Measurements from ENCODE around the gene IQCH. TPM values are rescaled to one million over a fixed set of nuclear protein-coding genes. Genes with fewer than 3 reads are reported as not detected.

IQCH gene
- total and polyA plus RNA-seq, 2 donors from 2014 or later: 3.2 to 7.7 TPM

GRCh38 chr15:67224889-67225288 lies 29.7 kb upstream of the IQCH start:
- Histone ChIP-seq H3K4me1 (ENCODE audit: control insufficient read depth in 2 of 3, insufficient read depth in 2 of 3, low read depth in 1 of 3, low read length in 3 of 3) (no peaks in the 10 kb centered on the region), H3K27ac (ENCODE audit: low read depth in 2 of 2, low read length in 2 of 2) (no peak overlapping the region), H3K27me3 (ENCODE audit: control insufficient read depth, insufficient read depth, low read length) (no peaks in the 10 kb centered on the region), H3K36me3 (ENCODE audit: control insufficient read depth in 2 of 3, insufficient read depth in 3 of 3, low read length in 3 of 3) (no peaks in the 10 kb centered on the region), H3K9me3 (ENCODE audit: control insufficient read depth in 2 of 3, insufficient read depth in 1 of 3, low read length in 3 of 3) (no peaks in the 10 kb centered on the region), H3K9ac (ENCODE audit: low read length in 3 of 3) (no peak overlapping the region), H3K4me3 (ENCODE audit: low read length in 3 of 3) (no peak overlapping the region)
- no peak for TF ChIP-seq CTCF (IDR thresholded peaks at IDR 0.05; ENCODE audit: borderline replicate concordance, extremely low read depth, insufficient read depth)
- DNase-seq (no peak), FAIRE-seq (no peak)
- intact Hi-C loops (cut with DNase I): no loop called here

DNA sequence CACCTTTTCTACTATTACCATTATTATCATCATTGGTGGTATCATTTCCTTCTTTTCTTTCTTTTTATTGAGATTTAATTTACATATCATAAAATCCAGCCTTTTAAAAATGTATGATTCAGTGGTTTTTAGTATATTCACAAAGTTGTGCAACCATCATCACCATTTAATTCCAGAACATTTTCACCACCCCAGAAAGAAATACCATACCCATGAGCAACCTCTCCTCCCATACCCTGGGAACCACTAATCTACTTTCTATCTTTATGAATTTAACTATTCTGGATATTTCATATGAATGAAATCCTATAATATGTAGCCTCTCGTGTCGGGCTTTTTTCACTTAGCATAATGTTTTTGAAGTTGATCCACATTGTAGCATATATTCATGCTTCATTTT lies 29.2 kb upstream of the IQCH start:
- intact Hi-C loops (cut with DNase I): no loop called here
- Histone ChIP-seq H3K9me3 (ENCODE audit: control insufficient read depth in 2 of 3, insufficient read depth in 1 of 3, low read length in 3 of 3) (no peaks in the 10 kb centered on the region), H3K27ac (ENCODE audit: low read depth in 2 of 2, low read length in 2 of 2) (no peak overlapping the region), H3K4me1 (ENCODE audit: control insufficient read depth in 2 of 3, insufficient read depth in 2 of 3, low read depth in 1 of 3, low read length in 3 of 3) (no peaks in the 10 kb centered on the region), H3K27me3 (ENCODE audit: control insufficient read depth, insufficient read depth, low read length) (no peaks in the 10 kb centered on the region), H3K9ac (ENCODE audit: low read length in 3 of 3) (no peak overlapping the region), H3K36me3 (ENCODE audit: control insufficient read depth in 2 of 3, insufficient read depth in 3 of 3, low read length in 3 of 3) (peaks cover 0 to 3% (median under 1%) of the 10 kb centered on the region in 3 donors), H3K4me3 (ENCODE audit: low read length in 3 of 3) (no peak overlapping the region)
- TF ChIP-seq CTCF (IDR thresholded peaks at IDR 0.05; ENCODE audit: borderline replicate concordance, extremely low read depth, insufficient read depth): no peak
- no peak for DNase-seq
- no peak for FAIRE-seq

DNA sequence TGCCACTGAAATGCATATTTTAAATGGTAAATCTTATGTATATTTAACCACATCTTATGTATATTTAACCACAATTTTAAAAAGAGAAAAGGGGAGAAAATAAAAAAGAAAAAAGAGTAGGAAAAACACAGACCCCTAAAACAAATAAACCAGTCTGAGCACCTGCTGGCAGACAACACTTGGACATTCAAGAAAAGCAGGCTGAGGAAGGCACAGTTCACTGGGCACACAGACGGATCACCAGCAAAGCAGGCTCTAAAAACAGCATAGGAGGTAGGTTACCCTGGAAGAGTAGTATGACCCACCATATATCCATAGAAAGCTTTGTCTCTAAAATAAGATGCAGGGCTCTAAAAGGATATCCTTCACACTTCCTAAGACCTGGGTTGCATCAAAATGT lies 27.2 kb upstream of the IQCH start:
- no peak for TF ChIP-seq CTCF (IDR thresholded peaks at IDR 0.05; ENCODE audit: borderline replicate concordance, extremely low read depth, insufficient read depth)
- H3K4me1 ChIP-seq (ENCODE audit: control insufficient read depth in 2 of 3, insufficient read depth in 2 of 3, low read depth in 1 of 3, low read length in 3 of 3): peaks cover 0 to 1% (median 0%) of the 10 kb centered on the region in 3 donors
- H3K4me3 ChIP-seq (ENCODE audit: low read length in 3 of 3): no peak overlapping the region
- FAIRE-seq (no peak), DNase-seq (peak in 3 of 5 donors; percentile 10 to 19 (median 18))
- H3K27me3 ChIP-seq (ENCODE audit: control insufficient read depth, insufficient read depth, low read length): no peaks in the 10 kb centered on the region
- H3K9ac ChIP-seq (ENCODE audit: low read length in 3 of 3): no peak overlapping the region
- H3K36me3 ChIP-seq (ENCODE audit: control insufficient read depth in 2 of 3, insufficient read depth in 3 of 3, low read length in 3 of 3): peaks cover 0 to 6% (median 6%) of the 10 kb centered on the region in 3 donors
- intact Hi-C loops (cut with DNase I): no loop called here
- no peak overlapping the region for H3K27ac ChIP-seq (ENCODE audit: low read depth in 2 of 2, low read length in 2 of 2)
- no peaks in the 10 kb centered on the region for H3K9me3 ChIP-seq (ENCODE audit: control insufficient read depth in 2 of 3, insufficient read depth in 1 of 3, low read length in 3 of 3)

GRCh38 chr15:67227846-67228245 lies 26.7 kb upstream of the IQCH start:
- FAIRE-seq (no peak), DNase-seq (no peak)
- no peaks in the 10 kb centered on the region for H3K27me3 ChIP-seq (ENCODE audit: control insufficient read depth, insufficient read depth, low read length)
- intact Hi-C loops (cut with DNase I): no loop called here
- H3K9ac ChIP-seq (ENCODE audit: low read length in 3 of 3): no peak overlapping the region
- H3K4me3 ChIP-seq (ENCODE audit: low read length in 3 of 3): no peak overlapping the region
- H3K9me3 ChIP-seq (ENCODE audit: control insufficient read depth in 2 of 3, insufficient read depth in 1 of 3, low read length in 3 of 3): no peaks in the 10 kb centered on the region
- peaks cover 0 to 6% (median 6%) of the 10 kb centered on the region in 3 donors for H3K36me3 ChIP-seq (ENCODE audit: control insufficient read depth in 2 of 3, insufficient read depth in 3 of 3, low read length in 3 of 3)
- no peak for TF ChIP-seq CTCF (IDR thresholded peaks at IDR 0.05; ENCODE audit: borderline replicate concordance, extremely low read depth, insufficient read depth)
- H3K27ac ChIP-seq (ENCODE audit: low read depth in 2 of 2, low read length in 2 of 2): no peak overlapping the region
- peaks cover 0 to 2% (median 0%) of the 10 kb centered on the region in 3 donors for H3K4me1 ChIP-seq (ENCODE audit: control insufficient read depth in 2 of 3, insufficient read depth in 2 of 3, low read depth in 1 of 3, low read length in 3 of 3)
